ENCODE measurements around the gene ZNF22.
A peak's percentile ranks its signal among the peaks of the same experiment; 100 is the strongest.

GRCh38 chr10:44966816-44967509, 33.8 kb upstream of the ZNF22 start:
- TF ChIP-seq CTCF (IDR thresholded peaks at IDR 0.05) = peak; percentile 41; the same call in 1 of the 2 replicates
- no peak for TF ChIP-seq POLR2AphosphoS5 (IDR thresholded peaks at IDR 0.05; ENCODE audit: low read depth, low read length)
- no peak for TF ChIP-seq REST (IDR thresholded peaks at IDR 0.05; ENCODE audit: insufficient read depth in 1 of 2, low read depth in 2 of 2, low read length in 1 of 2)
- no peak for TF ChIP-seq TCF7L2 (IDR thresholded peaks at IDR 0.05; ENCODE audit: low read depth, low read length)
